NCI-H1694 (cell line): Measurements from ENCODE around the gene OXCT2.
"Not testable (repeated sequence)": the region's sequence is repeated elsewhere in the genome, so short reads cannot be mapped to it uniquely, and the experiment has no call there.

Experiments
- DNase-seq: peaks from one replicate; lab custom pipeline; 2025; lab: John Stamatoyannopoulos, UW

OXCT2 gene

DNA sequence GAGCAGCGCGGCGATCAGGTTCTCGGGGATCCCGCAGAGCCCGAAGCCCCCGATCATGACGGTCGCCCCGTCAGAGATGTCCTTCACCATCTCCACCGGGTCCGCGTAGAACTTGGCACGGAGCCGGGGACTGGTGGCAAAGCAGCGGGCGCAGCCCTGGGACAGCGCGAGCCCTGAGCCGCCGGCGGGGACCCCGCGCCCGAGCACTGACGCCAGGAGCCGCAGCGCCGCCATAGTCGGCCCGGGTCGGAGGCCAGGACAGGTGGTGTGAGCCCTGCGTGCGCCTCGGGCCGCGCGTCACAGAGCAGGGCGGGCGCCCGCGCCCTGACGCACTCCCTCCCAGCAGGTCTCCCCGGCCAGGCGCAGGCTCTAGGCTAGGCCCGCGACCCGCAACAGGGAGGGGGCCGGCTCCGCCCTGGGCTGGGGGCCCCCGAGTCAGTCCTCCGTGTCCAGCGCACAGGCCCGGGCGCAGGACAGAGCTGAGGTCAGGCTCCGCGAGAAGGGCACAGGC, at the start of gene OXCT2:
Gene OXCT2 (minus strand): TSS at position 327 of the 511 bp plus-strand sequence. CDS start 93 bp downstream, at position 234.
- DNase-seq: not testable (repeated sequence)

DNA sequence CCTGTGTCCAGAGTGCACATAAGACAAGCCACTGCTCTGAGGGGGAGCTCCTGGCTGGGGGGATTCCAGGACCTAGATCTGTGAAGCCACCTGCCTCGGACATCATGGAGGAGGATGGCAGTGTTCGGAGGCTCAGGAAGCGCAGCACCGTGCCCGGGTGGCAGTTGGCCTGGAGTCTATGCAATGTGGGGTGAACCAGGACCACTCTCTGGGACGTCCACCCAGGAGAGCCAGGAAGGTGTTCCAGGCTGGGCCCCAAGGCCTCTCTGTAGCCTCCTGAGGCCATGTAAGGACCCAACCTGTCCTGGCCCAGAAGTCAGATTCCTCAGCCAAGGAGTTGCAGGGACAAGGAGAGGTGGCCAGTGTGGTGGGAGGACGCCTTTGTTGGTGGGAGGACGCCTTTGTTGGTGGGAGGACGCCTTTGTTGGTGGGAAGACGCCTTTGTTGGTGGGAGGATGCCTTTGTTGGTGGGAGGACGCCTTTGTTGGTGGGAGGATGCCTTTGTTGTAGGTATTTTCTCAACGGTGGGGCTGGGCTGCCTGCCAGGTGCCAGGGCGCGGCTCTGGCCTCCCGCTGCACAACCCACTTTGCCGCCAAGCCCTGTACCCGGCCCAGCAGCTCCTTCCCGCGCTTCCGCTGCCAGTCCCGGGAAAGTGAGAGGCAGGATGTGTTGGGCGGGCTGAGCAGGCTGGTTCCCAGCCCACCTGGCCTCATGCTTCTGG, 48.1 kb upstream of the OXCT2 start:
- no peak for DNase-seq

DNA sequence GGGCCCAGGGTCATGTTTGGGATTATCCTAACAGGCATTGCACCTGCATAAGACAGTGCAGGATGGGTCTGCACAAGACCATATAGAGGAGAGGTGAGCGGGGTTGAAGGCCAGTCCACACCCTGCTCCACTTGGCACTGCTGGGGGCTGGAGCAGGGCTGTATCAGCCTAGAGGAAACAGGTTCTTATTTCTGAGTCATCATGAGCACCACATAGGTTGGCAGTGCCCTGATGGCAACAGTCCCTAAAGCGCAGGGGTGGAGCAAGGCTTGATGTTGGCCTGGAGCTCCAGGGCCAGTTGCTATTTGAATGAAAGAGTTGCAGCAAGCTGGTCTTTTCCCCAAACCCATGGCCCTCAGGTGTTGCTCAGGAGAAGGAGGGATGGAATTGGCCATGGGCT, 47.3 kb upstream of the OXCT2 start:
- DNase-seq: no peak

DNA sequence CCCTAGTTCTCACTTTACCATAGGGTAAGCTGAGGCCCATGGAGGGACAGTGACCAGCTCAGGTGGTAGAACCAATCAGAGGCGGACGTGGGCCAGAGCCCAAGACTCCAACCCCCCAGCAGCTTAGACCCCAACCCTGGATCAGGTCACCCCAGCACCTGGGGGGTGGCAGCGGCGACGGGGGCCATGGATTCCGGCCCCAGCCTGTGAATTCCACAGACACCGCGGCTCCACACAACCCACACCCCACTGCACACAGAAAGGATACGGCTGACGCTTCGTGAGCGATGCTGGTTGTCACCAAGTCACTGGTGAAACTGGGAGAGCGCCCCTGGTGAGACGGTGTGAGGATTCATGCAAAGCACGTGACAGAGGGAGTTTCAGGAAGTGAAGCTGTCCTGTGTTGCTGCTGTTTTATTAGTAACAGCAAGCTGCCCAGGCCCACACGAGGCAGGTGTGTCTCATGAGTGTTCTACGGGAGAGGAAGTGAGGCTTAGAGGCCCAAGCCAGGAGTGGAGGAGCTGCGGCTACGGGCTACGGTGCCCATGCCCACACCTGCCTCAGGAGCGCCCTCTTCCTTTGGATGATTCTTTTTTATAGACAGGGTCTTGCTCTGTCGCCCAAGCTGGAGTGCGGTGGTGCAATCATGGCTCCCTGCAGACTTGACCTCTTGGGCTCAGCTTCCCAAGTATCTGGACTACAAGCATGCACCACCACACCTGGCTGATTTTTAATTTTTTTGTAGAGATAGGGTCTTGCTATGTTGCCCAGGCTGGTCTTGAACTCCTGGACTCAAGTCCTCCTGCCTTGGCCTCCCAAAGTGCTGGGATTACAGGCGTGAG, 46.2 kb upstream of the OXCT2 start:
- not testable (repeated sequence) for DNase-seq

DNA sequence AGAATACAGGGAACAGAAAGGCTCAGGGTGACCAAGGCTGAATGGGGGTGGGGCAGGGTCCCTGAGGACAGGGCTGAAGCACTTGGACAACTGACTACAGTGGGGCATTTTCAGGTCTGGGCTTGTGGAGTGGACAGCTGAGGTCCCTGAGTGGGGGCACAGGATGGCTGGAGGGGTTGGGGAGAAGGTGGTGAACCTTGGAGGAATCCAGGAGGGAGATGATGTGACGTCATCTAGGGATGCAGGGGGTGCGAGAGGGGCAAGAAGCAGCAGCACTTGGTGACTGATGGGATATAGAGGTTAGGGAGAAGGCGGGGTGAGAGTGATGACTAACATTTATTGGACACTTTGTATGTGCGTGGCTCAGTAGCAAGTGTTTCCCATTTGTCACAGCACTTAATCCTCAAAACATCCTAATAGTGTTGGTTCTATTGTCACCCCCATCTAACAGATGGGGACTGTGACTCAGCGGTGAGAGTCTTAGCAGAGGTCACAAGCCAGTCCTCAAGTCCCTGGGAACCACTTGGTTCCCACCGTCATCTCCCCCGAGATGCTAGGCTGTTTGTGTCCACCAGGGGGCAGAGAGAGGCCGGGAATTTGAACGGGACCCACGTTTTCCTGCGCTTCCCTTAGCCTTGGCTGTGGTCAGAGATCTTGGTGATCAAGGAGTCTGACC, 45.4 kb upstream of the OXCT2 start:
- DNase-seq: peak; percentile 100

DNA sequence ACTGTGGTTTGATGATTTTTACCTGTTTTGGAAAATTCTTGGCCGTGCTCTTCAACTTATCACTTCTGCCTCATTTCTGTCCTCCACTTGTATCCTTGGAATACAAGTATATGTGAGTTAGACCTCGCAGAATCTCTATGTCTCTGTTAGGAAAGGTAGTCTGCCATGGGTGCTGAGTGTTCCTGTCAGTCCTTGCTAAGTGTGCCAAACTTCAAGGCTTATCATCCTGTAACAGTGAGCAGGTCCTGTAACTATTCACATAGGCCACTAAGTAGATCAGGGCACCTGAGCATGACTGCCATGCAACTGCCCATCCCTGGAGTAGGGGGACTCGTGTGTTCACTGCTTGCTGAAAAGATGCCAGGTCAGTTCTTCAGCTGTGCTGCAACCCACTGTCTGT, 41.8 kb upstream of the OXCT2 start:
- DNase-seq: no peak

DNA sequence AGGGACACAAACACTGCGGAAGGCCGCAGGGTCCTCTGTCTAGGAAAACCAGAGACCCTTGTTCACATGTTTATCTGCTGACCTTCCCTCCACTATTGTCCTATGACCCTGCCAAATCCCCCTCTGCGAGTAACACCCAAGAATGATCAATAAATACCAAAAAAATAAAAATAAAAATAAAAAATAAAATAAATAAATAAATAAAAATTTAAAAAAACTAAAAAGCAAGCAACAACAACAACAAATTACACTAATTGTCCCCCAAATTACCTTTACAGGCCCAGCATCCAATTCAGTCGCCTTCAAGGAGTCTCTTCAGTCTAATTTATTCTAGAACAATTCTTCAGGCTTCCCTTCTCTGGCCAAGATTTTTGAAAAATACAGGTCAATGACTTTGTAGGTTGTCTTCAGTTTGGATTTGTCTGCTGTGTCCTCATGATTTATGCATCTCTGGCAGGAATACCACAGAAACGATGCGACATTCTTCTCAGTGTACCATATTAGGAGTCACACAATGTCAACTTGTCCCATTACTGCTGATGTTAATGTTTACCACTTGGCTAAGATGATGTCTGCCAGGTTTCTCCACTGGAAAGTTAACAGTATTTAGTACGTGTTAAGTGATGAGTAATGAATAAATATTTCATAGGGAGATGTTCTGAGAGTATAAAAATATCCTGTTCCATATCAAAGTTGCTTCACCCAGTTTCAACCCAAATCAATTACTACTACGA, 37.8 kb upstream of the OXCT2 start:
- DNase-seq: no peak

DNA sequence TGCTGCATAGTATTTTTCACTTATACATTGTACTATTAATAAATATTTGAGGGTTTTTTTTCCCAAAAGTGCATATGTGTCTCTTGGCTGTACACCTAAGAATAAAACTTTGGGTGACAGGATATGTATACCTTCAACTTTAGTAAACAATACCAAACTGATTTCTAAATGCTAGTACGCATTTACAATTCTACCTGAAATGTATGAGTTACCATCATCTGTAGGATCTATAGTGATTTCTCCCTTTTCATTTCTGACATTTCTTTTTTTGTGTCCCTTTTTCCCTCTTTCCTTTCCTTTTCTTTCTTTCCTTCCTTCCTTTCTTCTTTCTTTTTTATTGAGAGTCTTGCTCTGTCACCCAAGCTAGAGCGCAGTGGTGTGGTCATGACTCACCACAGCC, 34.2 kb upstream of the OXCT2 start:
- no peak for DNase-seq

DNA sequence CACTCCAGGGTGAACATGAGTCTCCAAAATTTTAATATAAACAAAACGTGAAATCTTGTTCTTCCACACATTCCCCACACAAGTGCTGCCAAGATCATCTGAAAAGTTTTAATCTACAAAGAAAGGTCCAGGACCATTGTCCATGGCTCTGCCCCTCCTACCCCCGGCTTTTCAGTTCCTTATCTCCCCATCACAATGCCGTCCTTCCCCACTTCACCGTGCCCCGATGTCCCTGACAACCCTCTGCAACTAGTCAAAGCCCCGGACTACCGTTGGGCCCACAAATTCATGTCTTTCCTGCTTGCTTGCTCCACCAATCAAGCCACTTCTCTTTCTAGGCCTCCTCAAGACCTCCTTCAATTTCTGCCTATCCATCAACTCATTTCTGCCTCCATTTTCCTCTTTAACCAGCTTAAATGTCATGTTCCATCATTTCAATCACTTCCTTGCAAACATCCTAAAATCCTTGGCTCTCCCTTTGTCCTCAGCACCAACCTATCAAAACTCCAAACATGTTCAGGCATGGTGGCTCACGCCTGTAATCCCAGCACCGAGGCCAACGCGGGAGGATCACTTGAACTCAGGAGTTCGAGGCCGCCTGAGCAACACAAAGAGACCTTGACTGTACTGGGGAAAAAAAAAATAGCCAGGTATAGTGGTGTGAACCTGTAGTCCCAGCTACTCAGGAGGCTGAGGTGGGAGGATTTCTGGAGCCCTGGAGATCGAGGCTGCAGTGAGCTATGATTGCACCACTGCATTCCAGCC, 31.5 kb upstream of the OXCT2 start:
- no peak for DNase-seq

DNA sequence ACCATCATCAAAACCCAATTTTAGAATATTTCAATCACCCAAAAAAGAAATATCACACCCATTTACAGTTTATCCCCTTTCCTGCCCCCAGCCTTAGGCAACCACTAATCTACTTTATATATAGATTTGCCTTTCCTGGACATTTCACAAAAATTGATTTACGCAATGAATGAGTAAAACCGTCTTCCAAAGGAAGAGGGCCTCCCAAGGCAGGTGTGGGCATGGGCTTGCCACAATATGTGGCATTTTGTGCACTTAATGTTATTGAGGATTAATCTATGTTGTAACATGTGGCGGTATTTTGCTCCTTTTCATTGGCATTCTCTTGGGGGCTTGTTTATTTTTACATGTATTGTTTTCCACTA, 29.3 kb upstream of the OXCT2 start:
- no peak for DNase-seq

DNA sequence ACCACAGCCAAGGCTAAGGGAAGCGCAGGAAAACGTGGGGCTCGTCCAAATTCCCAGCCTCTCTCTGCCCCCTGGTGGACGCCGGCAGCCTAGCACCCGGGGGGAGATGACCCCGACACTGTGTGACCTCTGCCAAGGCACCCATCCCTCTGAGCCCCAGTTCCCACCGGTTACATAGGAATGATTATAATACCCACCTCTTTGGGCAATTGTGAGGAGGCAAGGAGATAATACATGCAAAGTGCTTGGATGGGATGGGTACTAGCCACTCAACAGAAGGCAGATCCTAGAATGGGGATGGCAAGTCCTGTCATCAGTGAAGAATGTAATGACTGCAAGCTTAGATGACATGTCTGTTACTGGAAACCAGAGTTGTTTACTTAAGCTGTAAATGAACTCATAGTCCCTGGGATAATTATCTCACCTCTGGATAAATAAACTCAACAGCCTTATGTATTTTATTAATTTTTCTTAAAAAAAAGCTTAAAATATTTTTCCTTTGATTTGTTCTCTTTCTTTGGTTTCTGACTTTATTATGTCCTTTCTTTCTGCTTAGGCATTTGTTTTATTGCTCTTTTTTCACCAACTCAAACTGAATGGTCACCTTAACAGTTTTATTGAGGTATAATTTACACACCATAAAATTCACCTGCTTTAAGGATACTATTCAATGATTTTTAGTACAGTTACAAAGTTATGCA, 28.8 kb upstream of the OXCT2 start:
- peak; percentile 100 for DNase-seq

DNA sequence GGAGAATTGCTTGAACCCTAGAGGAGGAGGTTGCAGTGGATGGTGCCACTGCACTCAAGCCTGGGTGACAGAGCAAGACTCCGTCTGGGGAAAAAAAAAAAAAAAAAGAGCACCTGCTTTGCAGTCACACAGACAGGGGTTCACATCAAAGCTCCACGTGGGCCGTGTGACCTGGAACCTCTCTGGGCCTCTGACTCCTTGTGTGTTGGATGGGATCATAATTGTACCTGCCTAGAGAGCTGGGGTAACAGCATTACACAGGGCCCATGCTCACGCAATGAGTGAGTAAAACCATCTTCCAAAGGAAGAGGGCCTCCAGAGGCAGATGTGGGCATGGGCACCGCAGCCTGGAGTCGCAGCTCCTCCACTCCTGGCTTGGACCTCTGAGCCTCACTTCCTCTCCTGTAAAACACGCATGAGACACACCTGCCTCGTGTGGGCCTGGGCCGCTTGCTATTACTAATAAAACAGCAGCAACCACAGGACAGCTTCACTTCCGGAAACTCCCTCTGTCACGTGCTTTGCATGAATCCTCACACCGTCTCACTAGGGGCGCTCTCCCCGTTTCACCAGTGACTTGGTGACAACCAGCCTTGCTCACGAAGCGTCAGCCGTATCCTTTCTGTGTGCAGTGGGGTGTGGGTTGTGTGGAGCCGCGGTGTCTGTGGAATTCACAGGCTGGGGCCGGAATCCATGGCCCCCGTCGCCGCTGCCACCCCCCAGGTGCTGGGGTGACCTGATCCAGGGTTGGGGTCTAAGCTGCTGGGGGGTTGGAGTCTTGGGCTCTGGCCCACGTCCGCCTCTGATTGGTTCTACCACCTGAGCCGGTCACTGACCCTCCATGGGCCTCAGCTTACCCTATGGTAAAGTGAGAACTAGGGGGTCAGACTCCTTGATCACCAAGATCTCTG, 28.0 kb upstream of the OXCT2 start:
- DNase-seq: peak; percentile 97

DNA sequence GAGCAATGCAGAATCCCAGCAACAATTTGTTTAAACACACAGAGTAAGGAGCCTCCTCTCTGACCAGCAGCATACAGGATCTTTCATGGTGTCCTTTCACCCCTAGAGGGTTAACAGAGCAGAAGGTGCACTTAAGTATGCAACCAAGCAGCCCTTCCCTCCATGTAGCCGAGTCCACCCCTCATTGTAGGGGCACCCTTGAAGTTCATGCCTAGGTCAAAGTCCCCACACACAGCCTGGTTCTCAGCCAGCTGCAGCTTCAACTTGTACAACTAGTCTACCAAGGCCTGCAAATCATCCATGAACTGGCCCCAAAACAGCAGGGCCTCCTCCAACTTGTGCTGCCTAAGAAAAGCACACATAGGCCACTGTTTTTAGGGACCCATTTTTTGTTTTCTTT, 24.5 kb upstream of the OXCT2 start:
- DNase-seq: no peak

DNA sequence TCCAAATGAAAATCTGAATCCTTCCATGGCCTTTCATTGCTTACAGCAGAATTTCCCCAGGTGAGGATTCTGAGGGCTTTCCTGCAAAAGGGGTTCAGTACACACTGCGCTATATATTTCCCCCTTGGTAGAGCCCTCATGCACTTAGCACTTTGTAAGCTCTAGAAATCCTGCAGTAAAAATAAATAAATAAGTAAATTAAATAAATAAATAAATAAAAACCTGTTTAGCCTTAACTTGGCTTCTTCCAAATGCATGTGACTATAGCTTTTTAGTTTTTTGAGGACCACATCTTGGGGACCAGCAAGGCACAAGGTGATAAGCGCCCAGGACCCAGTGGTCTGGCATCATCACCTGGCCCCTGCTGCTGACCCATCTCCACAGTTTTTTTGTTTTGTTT, 20.7 kb upstream of the OXCT2 start:
- no peak for DNase-seq

DNA sequence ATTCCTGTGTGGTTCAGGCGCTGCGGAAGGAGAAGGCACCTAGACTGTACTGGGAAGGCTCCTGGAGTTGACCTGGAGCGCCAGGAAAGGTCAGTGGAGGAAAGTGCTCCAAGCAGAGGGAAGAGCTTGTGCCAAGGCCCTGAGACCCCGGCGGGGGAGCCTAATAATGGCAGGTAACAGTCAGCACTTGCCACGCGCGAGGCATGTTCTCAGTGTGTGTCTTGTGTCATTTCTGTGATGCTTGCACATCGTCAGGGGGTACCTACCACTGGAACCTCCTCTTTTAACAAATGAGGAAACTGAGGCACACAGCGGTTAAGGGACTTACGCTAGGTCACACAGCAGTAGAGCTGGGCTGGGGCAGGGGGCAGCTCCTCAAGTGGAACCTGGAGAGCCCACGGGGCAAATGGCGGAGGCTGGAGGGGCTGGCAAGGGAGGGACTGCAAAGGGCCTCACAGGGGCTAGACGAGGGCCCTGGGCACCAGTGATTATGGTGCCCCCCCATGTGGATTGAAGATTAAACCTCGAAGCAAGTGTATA, 18.5 kb upstream of the OXCT2 start:
- no peak for DNase-seq

DNA sequence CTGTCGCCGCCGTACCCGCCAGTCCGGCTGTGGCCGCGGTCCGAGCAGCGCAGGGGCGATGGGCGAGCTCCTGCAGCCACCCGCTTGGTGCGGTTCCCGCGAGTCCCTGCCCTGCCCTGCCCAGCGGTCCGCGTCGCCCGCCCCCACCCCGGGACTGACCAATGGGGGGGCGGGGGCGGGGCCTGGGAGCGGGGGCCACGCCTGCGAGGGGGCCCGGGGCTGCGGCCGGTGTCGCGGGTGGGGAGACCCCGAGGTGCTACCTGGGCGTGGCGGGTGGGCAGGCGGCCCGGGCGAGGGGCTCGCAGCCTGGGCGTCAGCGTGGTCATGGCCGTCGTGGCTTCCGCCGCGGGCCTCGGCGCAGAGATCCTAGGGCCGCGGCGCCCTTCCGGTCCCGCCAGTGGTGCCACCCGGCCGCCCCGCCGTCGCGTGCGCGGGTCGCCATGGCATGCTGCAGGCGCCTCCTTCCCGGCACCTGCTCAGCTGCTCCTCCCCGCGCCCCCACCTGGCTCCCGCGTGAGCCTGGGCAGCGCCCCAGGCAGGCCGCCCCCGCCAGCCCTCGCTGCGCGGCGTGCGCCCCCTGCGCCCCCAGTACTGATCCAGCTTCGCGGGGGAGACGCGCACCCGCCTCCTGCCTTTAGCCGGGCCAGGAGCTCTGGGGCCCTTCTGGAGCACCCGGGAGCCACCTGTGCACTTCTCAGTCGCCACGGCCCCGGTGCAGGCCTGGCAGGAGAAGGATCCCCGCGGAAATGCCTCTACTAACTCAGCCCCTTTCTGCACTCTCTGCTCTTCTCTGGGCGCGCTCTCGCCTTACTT, 17.8 kb upstream of the OXCT2 start, which contains the start of gene BMP8B:
Gene BMP8B (minus strand): TSS at position 108 of the 813 bp plus-strand sequence. CDS start 380 bp downstream, outside the sequence.
- peak; percentile 99 for DNase-seq

DNA sequence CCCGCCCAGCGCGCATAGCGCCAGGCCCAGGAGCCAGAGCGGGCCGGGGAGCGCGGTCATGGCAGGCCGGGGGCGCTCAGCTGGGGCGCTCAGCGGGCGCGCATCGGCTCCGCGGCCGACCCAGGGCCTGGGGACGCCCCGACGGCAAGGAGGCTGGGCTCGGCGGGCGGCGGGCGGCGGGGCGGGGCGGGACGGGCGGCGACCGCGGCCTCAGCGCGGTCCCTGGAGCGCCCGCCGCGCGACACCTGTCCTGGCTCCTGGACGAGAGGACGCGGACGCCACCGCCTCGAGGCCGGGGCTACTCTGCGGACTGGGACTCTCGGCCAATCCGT, 17.2 kb upstream of the OXCT2 start:
- DNase-seq: no peak

DNA sequence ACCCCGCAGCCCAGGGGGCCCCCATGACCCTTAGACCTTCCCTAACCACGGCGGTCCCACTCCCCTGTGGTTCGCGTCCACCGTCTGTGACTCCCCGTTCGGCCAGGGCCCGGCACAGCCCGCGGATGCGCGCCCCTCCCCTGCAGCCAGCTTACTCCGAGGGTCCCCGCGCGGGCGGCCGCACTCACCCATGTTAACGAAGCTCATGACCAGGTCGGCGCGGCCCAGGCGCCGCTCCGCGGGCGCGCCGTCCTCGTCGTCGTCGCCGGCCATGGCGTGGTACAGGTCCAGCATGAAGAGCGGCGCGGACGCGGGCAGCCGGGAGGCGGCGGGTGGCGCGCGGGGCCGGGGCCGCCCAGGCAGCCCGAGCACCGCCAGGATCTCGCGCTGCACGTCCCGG, 16.8 kb upstream of the OXCT2 start:
- not testable (repeated sequence) for DNase-seq
